Keratinocyte (primary cell): ENCODE results near the gene MTO1. TPM values are rescaled to one million over a fixed set of nuclear protein-coding genes. Genes with fewer than 3 reads are reported as not detected.

Experiments
- DNase-seq: peaks from one replicate; pipeline ENCODE4 v3.0.0-alpha.2; 2011; ENCODE audit warnings: low read depth, missing footprints, low spot score
- FAIRE-seq: peaks from 2 replicates; lab custom pipeline; 2011; peaks lifted over from hg19 to GRCh38; lab: Jason Lieb, UNC
- H2AFZ ChIP-seq: 2 replicates; pipeline ENCODE4 v1.6.0; 2012; ENCODE audit warnings: low read length, control low read depth, inconsistent platforms; ENCODE audit not compliant: control insufficient read depth
- H3K27ac ChIP-seq: 2 replicates; pipeline ENCODE4 v1.5.1; 2011; ENCODE audit warnings: low read length; ENCODE audit not compliant: control insufficient read depth, insufficient read depth
- H3K27me3 ChIP-seq: 3 replicates; pipeline ENCODE4 v1.6.0; 2011; ENCODE audit warnings: low read length; ENCODE audit not compliant: control insufficient read depth, insufficient read depth; ENCODE audit errors: extremely low read depth
- H3K36me3 ChIP-seq, 2 experiments: 2 replicates in 1 of 2; 3 replicates in 1 of 2; pipeline ENCODE4 v1.5.1; 2011; ENCODE audit warnings: low read length in 2 of 2, mild to moderate bottlenecking in 1 of 2; ENCODE audit not compliant: control insufficient read depth in 2 of 2, insufficient read depth in 2 of 2; ENCODE audit errors: extremely low read depth in 1 of 2
- H3K4me1 ChIP-seq: 3 replicates; pipeline ENCODE4 v1.5.1; 2011; ENCODE audit warnings: low read length; ENCODE audit not compliant: control insufficient read depth, insufficient read depth; ENCODE audit errors: extremely low read depth
- H3K4me2 ChIP-seq: 3 replicates; pipeline ENCODE4 v1.6.0; 2011; ENCODE audit warnings: low read depth, low read length; ENCODE audit not compliant: control insufficient read depth, insufficient read depth; ENCODE audit errors: extremely low read depth
- H3K4me3 ChIP-seq, 3 experiments: fragments of 200-600 bp in 1 of 3; sonication (generic) in 1 of 3; 2 replicates in 2 of 3; 3 replicates in 1 of 3; pipeline ENCODE4 v1.5.1; 2011 to 2016; ENCODE audit warnings: low read length in 3 of 3, mild to moderate bottlenecking in 3 of 3, control low read depth in 2 of 3, inconsistent platforms in 1 of 3, low read depth in 1 of 3, mixed read lengths in 1 of 3, mixed run types in 1 of 3, moderate library complexity in 1 of 3; ENCODE audit not compliant: control insufficient read depth in 2 of 3, insufficient read depth in 2 of 3; ENCODE audit errors: extremely low read depth in 1 of 3
- H3K79me2 ChIP-seq: 2 replicates; pipeline ENCODE4 v1.6.0; 2012; ENCODE audit warnings: low read length; ENCODE audit not compliant: control insufficient read depth, insufficient read depth
- H3K9ac ChIP-seq: 3 replicates; pipeline ENCODE4 v1.6.0; 2011; ENCODE audit warnings: low read length; ENCODE audit not compliant: control insufficient read depth, insufficient read depth; ENCODE audit errors: extremely low read depth
- H3K9me1 ChIP-seq: 3 replicates; pipeline ENCODE4 v1.6.0; 2011; ENCODE audit warnings: low read length; ENCODE audit not compliant: control insufficient read depth, insufficient read depth; ENCODE audit errors: extremely low read depth
- H3K9me3 ChIP-seq: 2 replicates; pipeline ENCODE4 v1.5.1; 2012; ENCODE audit warnings: low read depth, low read length; ENCODE audit not compliant: control insufficient read depth
- H4K20me1 ChIP-seq: 3 replicates; pipeline ENCODE4 v1.6.0; 2011; ENCODE audit warnings: low read length; ENCODE audit not compliant: control insufficient read depth, insufficient read depth; ENCODE audit errors: extremely low read depth
- CTCF ChIP-seq, 3 experiments: IDR thresholded peaks in 1 of 3; conservative IDR thresholded peaks in 1 of 3; optimal IDR thresholded peaks in 1 of 3; 2 replicates in 2 of 3; 3 replicates in 1 of 3; pipeline versions ENCODE3 to v1.5.1; 2011; ENCODE audit warnings: low read length in 3 of 3, mild to moderate bottlenecking in 3 of 3, moderate library complexity in 2 of 3, control low read depth in 1 of 3, inconsistent platforms in 1 of 3; ENCODE audit not compliant: insufficient read depth in 2 of 3; ENCODE audit errors: extremely low read depth in 1 of 3
- EZH2 ChIP-seq: IDR thresholded peaks from one replicate; pipeline ENCODE4 v1.6.1; 2012; ENCODE audit warnings: inconsistent platforms, mild to moderate bottlenecking, low read length, moderate library complexity
- dilution Hi-C: fragments of 300-500 bp; cut with MboI; formaldehyde crosslinking; loops from one replicate; pipeline ENCODE4 v1.7.0; 2020; ENCODE audit warnings: low sequenced_read_pairs; ENCODE audit not compliant: extremely low pct_ligation_motif_present
- polyA plus RNA-seq, 5 experiments: library from polyadenylated mRNA; depleted of rRNA in 3 of 5; stranded (reverse) in 3 of 5; stranded (forward) in 1 of 5; unstranded in 1 of 5; fragments of >200 nt; gene quantifications; 1 replicate in 1 of 5; 2 replicates in 3 of 5; 3 replicates in 1 of 5; pipeline versions ENCODE4 v1.2.1 to v1.2.3, GENCODE V29; 2011 to 2012; ENCODE audit warnings: missing spikeins in 2 of 5, low read depth in 1 of 5, low replicate concordance in 1 of 5

MTO1 gene
- polyA plus RNA-seq, 1 donor (not counting 4 experiments of a cell fraction or from before 2014, with no cell fraction given): 24.5 TPM

- no peaks in the 10 kb centered on the region for H3K27me3 ChIP-seq
- H3K27ac ChIP-seq: no peak overlapping the region
- DNase-seq: no peak
- no peaks in the 10 kb centered on the region for H3K9me1 ChIP-seq
- no peak overlapping the region for H3K4me2 ChIP-seq
- no peaks in the 10 kb centered on the region for H3K9me3 ChIP-seq
- H4K20me1 ChIP-seq: no peaks in the 10 kb centered on the region
- peaks cover 13 to 16% of the 10 kb centered on the region in 2 experiments for H3K36me3 ChIP-seq
- FAIRE-seq: no peak
- no peak overlapping the region for H3K4me3 ChIP-seq
- H2AFZ ChIP-seq: no peak overlapping the region
- H3K9ac ChIP-seq: no peak overlapping the region
- H3K79me2 ChIP-seq: no peaks in the 10 kb centered on the region
- dilution Hi-C loops: no loop called here
- TF ChIP-seq CTCF (optimal IDR thresholded peaks at IDR 0.05 in 1 of 3, IDR thresholded peaks at IDR 0.05 in 1 of 3, conservative IDR thresholded peaks at IDR 0.05 in 1 of 3; ENCODE audit: extremely low read depth in 1 of 3, insufficient read depth in 2 of 3, low read length in 3 of 3) (no peak), EZH2 (no peak)
- H3K4me1 ChIP-seq: no peaks in the 10 kb centered on the region
These were observed 25.9 kb downstream of the MTO1 start for GRCh38 chr6:73487473-73487872.

- Histone ChIP-seq H3K36me3 (peaks cover 12 to 19% of the 10 kb centered on the region in 2 experiments), H2AFZ (no peak overlapping the region), H3K9ac (no peak overlapping the region), H3K79me2 (no peaks in the 10 kb centered on the region), H3K27ac (no peak overlapping the region), H3K4me1 (no peaks in the 10 kb centered on the region), H3K4me3 (no peak overlapping the region), H3K4me2 (no peak overlapping the region), H3K9me1 (no peaks in the 10 kb centered on the region), H3K27me3 (no peaks in the 10 kb centered on the region), H3K9me3 (no peaks in the 10 kb centered on the region), H4K20me1 (no peaks in the 10 kb centered on the region)
- TF ChIP-seq CTCF (optimal IDR thresholded peaks at IDR 0.05 in 1 of 3, IDR thresholded peaks at IDR 0.05 in 1 of 3, conservative IDR thresholded peaks at IDR 0.05 in 1 of 3; ENCODE audit: extremely low read depth in 1 of 3, insufficient read depth in 2 of 3, low read length in 3 of 3) (no peak), EZH2 (no peak)
- dilution Hi-C loops: no loop called here
- FAIRE-seq: no peak
- DNase-seq: no peak
These were observed 29.8 kb downstream of the MTO1 start for GRCh38 chr6:73491377-73491776.
